RCC 7860 (cell line): Measurements from ENCODE around the gene MRPL27.
"Not testable (repeated sequence)": the region's sequence is repeated elsewhere in the genome, so short reads cannot be mapped to it uniquely, and the experiment has no call there.

Experiments
- DNase-seq: peaks from one replicate; pipeline ENCODE4 v3.0.0-alpha.2; 2015; ENCODE audit warnings: low spot score
- FAIRE-seq: peaks from 2 replicates; lab custom pipeline; 2012; peaks lifted over from hg19 to GRCh38; lab: Jason Lieb, UNC

Gene MRPL27

DNA sequence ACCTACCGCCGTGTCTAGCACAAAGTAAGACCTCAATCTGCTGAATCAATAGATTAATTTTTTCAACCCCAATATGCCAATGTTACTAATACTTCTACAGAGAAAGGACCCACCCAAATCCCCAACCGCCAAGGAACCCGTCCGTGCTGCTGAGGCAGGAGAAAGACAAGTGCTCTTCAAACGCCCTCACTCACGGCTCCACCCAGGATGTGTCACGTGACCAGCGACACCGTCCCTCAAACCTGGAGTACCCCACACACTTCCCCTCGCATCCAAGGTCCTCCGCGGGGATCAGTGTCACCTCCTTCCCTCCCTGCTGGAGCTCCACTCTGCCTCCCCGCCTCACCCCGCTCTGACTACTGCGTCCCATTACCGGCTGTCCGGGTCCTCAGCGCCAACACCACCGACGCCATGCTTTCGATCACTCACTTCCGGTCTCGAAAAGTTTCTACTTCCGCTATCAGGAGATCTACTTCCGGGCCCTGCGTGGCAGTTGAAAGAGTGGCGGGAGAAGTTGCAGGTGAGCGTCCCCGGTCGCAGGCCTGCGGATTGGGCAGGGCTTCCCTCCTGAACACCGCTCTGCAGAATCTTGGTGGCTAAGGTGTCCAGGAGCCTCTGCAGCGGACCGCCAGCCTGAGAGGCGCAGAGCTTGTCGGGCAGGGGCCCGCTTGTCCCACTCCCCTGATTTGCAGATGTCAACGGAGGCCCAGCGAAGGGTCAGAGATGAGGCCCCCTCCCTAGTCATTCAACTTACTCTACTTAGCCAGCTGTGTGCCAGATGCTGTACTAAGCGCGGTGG lies at the start of gene MRPL27, which contains the start of gene EME1:
Gene MRPL27 (minus strand): TSS at position 427 of the 799 bp plus-strand sequence. CDS start 14 bp downstream, at position 413.
Gene EME1 (plus strand): TSS at position 472 of the 799 bp plus-strand sequence. CDS start 1,980 bp downstream, outside the sequence.
- FAIRE-seq = no peak
- peak; percentile 83 for DNase-seq

DNA sequence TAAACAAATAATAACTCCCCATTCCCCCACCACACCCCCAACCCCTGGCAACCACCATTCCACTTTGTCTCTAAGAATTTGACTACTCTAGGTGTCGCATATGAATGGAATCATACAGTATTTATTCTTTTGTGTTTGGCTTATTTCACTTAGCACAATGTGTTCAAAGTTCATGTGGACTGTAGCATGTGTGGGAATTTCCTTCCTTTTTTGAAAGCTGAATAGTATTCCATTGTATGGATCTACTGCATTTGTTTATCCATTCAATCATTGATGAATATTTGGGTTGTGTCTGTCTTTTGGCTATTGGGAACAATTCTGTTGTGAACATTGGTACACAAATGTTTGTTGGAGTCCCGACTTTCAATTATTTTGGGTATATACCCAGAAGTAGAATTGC lies 49.8 kb upstream of the MRPL27 start:
- DNase-seq (no peak), FAIRE-seq (no peak)

- DNase-seq (no peak), FAIRE-seq (no peak)
Observed at GRCh38 chr17:50421308-50422051, 48.5 kb upstream of the MRPL27 start.

- DNase-seq (no peak), FAIRE-seq (no peak)
Observed at GRCh38 chr17:50420419-50421112, 47.6 kb upstream of the MRPL27 start.

DNA sequence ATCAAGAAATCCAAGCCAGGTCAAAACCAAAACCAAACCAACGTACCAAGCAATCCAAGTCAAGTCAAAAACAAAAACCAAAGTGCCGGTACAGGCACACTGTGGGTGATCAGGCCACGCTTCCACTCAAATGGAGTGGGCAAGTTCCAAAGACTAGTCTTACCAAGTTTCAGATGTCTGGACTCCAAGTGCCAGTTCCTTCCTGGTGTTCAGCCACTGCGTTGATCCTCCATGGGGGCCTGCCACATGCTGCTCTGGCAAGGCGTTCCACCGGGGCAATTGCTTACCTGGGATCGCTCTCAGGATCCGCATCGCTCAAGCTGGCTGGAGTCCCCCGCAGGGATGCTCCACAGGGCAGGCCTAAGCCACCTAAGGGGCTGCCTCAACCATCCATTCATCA lies 46.6 kb upstream of the MRPL27 start:
- not testable (repeated sequence) for DNase-seq, FAIRE-seq

GRCh38 chr17:50414808-50415207 lies 41.8 kb upstream of the MRPL27 start:
- DNase-seq (no peak), FAIRE-seq (no peak)

DNA sequence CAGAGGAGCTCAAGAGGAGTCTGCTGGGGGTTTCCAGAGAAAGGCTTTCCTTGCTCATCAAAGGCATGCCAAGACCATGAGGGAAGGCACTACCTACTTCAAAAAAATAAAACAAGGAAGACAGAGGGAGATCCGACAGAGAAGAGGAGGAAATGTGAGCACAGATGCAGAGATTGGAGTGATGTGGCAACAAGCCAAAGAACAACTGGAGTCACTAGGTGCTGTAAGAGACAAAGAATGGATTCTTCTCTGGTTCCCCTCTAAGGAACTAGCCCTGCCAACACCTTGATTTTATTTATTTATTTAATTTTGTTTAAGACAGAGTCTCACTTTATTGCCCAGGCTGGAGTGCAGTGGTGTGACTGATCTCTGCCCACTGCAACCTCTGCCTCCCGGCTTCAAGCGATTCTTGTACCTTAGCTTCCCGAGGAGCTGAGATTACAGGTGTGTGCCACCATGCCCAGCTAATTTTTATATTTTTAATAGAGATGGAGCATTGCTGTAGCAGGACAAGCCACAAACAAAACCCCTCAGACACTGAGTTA lies 39.3 kb upstream of the MRPL27 start:
- DNase-seq (no peak), FAIRE-seq (no peak)

DNA sequence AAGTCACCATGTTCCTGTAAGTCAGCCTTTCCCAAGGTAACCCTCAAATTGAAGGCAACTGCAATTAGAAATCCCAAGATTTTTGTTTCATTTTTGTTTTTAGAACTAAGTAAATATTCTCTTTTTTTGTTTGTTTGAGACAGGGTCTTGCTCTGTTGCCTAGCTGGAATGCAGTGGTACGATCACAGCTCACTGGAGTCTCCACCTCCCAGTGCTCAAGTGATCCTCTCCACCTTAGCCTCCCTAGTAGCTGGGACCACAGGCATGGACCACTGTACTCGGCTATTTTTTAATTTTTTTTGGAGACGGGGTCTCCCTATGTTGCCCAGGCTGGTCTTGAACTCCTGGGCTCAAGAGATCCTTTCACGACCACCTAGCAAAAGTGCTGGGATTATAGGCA lies 34.9 kb upstream of the MRPL27 start:
- no peak for FAIRE-seq
- no peak for DNase-seq

DNA sequence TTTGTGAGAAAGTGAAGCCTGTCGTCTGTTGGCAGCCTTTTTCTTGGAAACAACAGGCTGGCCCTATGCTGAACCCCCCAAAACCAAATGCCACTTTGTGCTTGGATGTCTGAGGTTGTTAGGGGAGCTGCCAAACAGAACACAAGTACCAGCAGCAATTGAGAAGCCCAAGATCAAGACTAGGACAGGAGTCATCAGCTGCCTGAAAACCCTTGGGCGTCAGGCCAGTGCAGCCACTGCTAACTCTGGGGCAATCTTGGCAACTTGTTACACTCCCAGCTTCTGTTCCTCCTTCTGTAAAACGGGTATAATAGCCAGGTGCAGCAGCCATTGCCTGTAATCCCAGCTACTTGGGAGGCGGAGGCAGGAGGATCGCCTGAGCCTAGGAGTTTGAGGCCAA lies 33.6 kb upstream of the MRPL27 start:
- DNase-seq = no peak
- no peak for FAIRE-seq

DNA sequence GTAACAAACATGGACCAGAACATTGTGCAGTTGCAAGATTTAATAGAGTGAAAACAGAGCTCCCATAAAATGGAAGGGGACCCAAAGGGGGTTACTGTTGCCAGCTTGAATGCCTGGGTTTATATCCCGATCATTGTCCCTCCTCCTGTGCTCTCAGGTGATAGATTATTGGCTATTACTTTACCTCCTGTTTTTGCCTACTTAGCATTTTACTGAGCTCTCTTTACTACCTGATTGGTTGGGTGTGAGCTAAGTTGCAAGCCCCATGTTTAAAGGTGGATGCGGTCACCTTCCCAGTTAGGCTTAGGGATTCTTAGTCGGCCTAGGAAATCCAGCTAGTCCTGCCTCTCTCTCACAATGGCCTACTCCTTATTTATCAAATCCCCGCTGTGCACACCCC lies 32.4 kb upstream of the MRPL27 start:
- not testable (repeated sequence) for FAIRE-seq, DNase-seq

- FAIRE-seq, DNase-seq: not testable (repeated sequence)
Observed at GRCh38 chr17:50399591-50399990, 26.6 kb upstream of the MRPL27 start.

- FAIRE-seq, DNase-seq: not testable (repeated sequence)
Observed at GRCh38 chr17:50398672-50399071, 25.7 kb upstream of the MRPL27 start.

GRCh38 chr17:50397919-50398285 lies 24.9 kb upstream of the MRPL27 start:
- DNase-seq (no peak), FAIRE-seq (no peak)

DNA sequence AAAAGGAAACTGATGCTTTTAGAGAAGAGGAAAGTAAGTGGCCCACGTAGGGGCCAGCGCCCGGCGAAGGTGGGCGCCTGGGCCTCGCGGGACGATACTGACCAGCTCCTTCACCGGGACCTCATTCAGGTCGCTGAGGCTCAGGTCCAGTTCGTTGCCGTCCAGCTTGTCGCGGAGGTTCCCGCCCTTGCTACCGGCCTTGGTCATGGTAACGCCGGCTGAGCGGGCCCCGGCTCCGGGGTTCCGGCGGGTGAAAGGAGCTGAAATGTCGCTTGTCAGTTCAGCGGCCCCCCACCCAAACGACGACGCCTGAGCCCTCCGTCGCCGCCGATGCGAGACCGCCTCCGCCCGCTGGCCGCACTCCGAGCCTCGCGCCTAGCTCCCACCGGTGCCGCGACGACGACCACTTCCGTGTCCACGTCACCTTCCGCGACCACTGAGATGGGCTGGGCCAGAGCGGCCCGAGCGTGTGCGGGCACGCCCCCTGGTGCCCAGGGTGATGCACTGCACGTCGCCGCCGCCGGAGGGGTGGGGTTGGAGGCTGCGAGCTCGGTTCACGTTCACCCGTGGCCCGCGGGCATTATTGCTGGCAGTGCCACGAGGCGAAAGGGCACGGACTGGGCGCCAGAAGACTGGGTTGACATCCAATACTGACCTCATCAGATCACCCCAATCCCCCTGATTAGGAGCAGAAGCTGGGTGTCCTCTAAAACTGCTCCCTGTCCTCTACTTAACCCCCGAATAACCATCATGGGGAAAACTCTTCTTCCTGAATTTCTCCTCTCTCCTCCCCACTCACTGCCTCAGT lies 24.3 kb upstream of the MRPL27 start, which contains the start of gene LRRC59:
Gene LRRC59 (minus strand): TSS at position 413 of the 808 bp plus-strand sequence. CDS start 206 bp downstream, at position 207.
- DNase-seq (peak; percentile 72), FAIRE-seq (no peak)

DNA sequence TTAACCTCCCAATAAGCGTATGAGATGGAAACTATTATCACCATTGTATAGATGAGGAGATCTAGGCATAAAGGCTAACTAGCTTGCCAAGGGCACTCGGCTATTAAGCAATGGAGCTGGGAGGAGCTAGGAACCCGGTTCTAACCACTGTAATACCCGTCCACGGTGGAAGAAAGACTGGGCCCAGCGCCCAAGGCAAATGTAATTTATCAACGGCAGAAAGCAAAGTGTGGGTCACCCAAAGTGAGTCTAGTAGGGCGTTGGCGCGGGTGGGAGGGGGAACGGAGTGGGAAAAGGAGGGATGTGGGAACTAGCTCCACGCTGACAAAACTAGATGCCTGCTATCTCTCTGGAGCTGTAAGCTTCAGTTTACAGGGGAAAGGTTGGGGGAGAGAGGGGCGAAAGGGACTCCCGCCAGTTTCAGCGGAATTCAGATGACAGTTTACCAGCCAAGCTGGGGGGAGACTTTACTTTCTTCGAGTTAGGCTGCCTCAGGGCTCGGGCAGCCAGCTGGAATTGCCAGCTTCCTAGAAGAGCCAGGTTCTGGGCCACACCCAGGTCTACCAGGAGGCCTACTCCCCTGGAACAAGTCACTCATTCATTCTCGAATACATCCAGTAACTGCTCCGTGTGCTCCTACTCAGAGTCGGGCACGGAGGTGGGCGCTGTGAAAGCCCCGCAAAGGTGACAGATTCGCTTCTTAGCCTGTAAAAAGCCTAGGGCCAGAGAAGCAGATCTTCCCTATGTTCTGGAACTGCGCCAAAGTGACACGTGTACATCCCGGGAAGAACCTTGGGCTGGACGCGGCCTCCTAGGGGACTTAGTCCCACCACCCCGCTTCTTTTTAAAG lies 23.5 kb upstream of the MRPL27 start:
- FAIRE-seq = no peak
- DNase-seq = peak; percentile 42

DNA sequence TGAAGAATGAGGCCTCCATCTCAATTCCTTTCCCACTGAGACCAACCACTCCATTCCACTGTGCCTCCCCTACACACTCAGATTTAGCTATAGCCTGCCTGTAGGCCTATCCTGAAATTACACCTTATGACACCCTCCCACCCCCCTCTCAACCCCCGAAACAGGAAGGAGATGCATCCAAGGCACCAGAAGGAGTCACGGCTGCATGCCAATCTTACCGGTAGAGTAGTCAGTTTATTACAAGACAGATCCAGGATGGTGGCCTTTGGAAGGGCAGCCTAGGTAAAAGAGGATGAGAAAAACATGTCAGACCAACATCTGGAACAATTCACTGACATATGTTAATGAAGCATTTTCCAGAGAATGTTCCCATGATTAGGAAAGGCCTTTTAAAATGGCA lies 21.7 kb upstream of the MRPL27 start:
- peak; percentile 6 for DNase-seq
- FAIRE-seq = no peak

GRCh38 chr17:50393700-50394099 lies 20.7 kb upstream of the MRPL27 start:
- DNase-seq = no peak
- FAIRE-seq = no peak

DNA sequence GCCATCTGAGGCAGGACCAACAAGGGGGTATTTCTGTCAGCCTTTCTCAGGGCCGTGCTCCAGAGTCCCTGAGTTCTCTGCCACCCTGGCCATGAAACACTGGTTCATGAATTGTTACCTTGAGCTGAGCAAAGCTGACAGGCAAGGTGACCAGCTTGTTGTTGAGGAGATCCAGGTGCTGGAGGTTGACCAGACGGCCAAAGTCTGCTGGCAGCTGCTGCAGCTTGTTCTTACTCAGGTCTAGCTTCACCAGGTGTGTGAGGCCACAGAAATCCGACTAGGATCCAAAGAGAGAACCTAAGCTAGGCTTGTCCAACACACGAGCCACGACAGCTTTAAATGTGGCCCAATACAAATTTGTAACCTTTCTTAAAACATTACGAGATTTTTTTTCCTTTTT lies 19.6 kb upstream of the MRPL27 start:
- no peak for DNase-seq
- FAIRE-seq = no peak

DNA sequence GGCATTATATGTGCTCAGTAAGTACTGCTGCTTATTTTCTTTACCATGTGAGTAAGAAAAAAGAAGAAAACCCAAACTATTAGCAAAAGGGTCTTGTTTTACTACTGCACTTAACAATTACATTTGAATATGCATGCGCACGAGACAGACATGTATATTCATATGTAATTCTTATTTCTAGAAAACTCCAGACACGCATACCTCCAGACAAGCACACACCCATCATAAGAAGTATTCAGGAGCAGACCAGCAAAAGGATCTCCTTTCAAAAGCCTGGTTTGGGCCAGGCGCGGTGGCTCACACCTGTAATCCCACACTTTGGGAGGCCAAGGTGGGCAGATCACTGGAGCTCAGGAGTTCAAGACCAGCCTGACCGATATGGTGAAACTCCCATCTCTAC lies 16.6 kb upstream of the MRPL27 start:
- DNase-seq (no peak), FAIRE-seq (no peak)
